ENCODE measurements around the gene RAB37.
A peak's percentile ranks its signal among the peaks of the same experiment; 100 is the strongest.

RAB37 gene

DNA sequence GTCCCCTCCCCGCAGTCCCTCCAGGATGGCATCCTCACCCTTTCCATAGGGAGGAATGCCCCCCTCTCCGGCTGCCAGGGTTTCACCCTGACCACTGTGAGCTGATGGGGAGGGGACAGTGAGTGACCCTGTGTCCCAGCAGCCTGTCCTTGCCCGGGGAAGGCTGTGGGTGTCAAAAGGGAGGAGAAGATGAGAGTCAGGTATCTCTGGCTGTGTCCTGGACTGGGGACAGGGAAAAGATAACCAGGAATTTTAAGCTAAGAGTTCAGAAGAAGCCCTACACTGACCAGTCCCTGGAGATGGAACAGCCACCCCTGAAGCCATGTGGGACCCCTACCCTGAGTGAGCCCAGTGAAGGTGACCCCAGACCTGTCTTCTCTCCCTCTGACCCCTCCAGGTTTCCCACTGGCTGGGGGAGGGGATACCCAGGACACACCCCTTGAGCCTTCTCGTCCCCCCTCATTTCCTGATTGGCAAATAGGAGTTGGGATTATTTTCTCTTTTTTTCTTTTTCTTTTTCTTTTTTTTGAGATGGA lies 27.8 kb downstream of the RAB37 start:
- no peak for DNase-seq

GRCh38 chr17:74766413-74766812 lies 29.4 kb downstream of the RAB37 start:
- no peak for DNase-seq

DNA sequence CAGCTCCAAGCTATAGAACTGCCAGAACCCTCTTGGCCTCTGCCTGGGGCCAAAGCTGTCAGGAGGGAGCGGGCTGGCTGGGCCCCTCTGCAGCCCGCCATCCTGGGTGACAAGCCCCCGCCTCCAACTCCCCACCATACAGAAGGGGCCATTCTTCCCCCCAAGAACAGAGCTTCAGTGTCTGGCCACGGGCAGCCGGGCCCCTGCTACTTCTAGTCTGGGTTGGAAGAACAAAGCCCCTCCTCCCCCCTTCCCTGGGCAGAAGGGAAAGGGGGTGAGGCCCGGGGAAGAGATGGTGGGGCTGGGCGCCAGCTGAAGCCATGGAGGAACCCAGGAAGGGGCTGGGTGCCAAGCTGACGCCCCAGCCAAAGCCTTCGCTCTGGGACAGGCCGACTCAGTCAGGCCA lies 30.1 kb downstream of the RAB37 start:
- DNase-seq, result no peak

DNA sequence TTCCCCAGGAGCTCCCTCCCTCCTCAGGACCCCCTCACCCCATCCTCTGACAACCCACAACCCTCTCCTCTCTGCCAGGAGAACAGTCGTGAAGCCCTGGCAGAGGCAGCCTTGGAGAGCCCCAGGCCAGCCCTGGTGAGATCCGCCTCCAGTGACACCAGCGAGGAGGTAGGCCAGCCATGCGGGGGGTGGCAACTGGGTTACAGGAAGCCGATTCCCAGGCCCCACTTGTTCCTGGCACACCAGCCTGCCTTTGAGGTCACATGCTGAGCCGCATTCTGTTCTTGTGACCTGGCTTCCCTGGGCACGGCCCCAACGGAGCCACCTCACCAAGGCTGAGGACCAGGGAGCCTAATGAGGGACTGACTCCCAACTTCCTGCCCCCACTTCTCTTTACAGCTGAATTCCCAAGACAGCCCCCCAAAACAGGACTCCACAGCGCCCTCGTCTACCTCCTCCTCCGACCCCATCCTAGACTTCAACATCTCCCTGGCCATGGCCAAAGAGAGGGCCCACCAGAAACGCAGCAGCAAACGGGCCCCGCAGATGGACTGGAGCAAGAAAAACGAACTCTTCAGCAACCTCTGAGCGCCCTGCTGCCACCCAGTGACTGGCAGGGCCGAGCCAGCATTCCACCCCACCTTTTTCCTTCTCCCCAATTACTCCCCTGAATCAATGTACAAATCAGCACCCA lies 31.2 kb downstream of the RAB37 start:
- DNase-seq, result no peak

DNA sequence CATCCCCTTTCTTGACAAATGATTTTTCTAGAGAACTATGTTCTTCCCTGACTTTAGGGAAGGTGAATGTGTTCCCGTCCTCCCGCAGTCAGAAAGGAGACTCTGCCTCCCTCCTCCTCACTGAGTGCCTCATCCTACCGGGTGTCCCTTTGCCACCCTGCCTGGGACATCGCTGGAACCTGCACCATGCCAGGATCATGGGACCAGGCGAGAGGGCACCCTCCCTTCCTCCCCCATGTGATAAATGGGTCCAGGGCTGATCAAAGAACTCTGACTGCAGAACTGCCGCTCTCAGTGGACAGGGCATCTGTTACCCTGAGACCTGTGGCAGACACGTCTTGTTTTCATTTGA lies 31.7 kb downstream of the RAB37 start:
- DNase-seq, result no peak

DNA sequence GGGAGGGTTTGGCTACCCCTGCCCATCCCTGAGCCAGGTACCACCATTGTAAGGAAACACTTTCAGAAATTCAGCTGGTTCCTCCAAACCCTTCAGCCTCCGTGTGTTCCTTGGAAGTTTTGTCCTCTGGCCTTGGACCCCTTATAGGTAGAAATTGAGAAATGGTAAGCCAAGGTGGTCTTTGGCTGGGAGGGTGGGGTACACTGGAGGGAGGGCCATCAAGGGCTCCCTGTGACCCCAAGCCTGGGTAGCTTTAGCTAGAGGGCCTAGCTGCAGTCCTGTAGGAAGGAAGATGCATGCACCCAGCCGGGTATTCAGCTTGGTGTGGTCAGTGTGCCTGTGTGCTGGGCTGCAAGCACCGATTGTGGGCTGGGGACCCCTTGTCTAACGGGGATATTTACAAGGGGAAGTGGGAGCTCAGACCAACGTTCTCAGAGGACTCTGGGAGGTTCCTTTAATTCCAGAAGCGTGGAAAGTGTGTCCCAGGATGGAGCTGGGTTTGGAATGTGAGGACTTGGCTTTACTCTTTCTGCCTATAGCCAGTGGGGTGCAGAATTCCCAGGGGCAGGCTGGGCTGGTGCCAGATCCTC lies 32.3 kb downstream of the RAB37 start:
- no peak for DNase-seq

GRCh38 chr17:74769856-74770497 lies 32.9 kb downstream of the RAB37 start:
- no peak for DNase-seq

- no peak for DNase-seq
Observed at GRCh38 chr17:74770498-74771318, 33.7 kb downstream of the RAB37 start.

DNA sequence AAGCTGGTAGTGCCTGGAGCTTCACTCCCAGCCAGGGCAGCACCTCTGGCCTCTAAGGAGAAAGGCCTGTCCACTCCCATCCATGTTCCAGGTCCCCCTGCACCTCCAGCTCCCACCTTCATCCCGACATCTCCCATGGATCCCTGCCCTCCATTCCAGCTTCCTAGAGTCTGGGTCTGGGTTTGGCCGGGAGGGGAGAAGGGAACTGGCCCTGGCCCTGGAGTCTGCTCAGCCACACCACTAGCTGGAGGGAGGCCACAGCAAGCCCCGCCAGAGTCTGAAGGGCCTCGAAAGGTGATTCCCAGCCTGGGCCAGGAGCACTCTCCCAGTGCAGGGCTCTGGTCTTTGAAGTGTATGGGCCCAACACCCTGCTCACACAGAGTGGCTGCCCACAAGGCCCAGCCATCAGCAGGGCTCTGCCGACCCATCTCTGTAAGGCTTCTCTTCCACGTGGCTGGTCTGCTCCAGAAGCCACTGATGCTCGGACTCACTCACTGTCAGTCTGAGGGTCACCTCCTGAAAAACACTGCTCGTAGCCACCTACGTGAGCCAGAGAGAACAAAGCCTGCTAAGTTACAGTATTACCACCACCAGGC lies 34.4 kb downstream of the RAB37 start:
- DNase-seq, result no peak

- DNase-seq, result no peak
Observed at GRCh38 chr17:74772053-74772452, 35.0 kb downstream of the RAB37 start.

DNA sequence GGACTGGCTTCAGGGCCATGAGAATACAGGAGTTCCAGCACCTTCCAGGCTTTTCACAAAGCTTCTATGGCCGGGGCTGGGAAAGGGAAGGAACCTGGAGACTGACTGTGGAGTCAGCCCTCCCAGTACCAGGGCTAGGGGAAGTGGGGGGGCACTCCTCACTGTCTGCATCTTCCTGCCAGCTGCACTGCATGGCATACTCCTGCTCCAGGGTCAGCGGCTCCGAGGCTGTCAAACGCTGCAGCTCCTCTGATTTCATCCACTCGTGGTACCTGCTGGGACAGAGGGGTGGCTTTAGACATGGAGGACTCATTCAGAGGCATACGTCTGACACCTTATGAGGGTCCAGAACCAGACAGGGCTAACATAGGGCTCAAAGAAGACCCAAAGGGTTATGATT lies 36.4 kb downstream of the RAB37 start:
- DNase-seq, result no peak

- DNase-seq, result no peak
Observed at GRCh38 chr17:74773871-74774286, 36.8 kb downstream of the RAB37 start.

GRCh38 chr17:74775409-74776043 lies 38.5 kb downstream of the RAB37 start:
- no peak for DNase-seq

DNA sequence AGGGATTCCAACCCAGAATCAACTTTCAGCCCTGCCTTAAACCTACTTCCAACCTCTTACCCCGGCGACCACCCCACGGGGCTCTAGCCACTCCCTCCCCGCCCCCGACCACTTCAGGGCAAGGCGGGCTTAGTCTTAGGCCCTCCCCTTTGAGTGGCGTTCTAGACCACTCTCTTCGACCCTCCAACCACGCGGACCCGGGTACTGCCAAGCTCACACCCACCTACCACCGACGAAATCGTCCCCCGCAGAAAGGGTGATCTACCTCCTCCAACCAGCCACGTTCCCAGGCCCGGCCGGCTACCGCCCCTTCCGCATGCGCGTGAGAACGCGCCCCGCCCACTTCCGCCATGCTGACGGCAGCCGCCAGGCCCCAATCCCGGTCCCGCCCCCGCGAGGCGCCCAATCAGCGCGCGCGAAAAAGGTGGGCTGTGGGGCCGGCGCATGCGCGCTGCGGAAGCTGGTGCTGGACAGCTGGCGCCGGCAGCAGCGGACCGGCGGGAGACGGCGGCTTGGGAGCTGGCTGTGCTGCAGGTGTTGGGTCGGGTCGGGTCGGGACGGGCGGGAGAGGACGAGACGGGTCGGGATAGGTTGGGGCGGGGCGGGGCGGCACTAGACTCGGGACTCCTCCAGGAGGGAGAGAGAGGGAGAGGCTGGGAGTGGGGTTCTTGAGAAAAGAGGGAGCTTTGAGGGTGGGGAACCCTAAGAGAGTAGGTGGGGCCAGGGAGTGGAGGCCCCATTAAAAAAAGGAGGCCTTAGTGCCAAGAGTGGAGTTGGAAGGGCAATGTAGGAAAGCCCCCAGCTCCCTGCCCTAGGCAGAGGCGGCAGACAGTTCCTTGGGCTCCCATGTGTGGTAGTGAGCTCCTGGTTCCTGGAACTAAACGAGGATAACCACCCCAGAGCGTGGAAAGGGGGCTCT lies 39.2 kb downstream of the RAB37 start, which contains the start of gene NAT9:
Gene NAT9 (minus strand): TSS at position 302 of the 919 bp plus-strand sequence. CDS start 647 bp downstream, outside the sequence.
- DNase-seq, result peak; percentile 98

- no peak for DNase-seq
Observed at GRCh38 chr17:74776990-74777389, 39.9 kb downstream of the RAB37 start.

- no peak for DNase-seq
Observed at GRCh38 chr17:74777901-74778515, 41.0 kb downstream of the RAB37 start.

DNA sequence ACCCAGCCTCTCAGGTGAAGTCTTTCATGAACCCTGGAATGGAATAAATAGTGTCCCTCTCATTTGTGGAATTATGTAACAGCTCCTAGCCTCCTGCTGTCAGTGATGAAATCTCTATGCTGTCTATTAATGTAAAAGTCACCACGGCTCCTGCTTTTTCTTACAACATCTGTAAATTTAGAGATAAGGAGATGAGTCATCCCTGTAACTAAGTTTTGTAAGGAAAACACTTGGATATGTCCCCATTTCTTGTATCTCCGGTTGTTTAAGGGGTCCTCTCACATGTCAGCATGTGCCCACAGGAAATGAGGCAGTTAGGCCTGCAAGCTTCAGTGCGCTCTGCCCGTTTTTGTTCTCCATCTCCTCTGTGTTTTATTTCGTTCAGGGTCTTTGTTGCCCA lies 41.9 kb downstream of the RAB37 start:
- no peak for DNase-seq

GRCh38 chr17:74779501-74779900 lies 42.4 kb downstream of the RAB37 start:
- DNase-seq, result no peak

GRCh38 chr17:74779948-74780400 lies 42.9 kb downstream of the RAB37 start:
- DNase-seq, result peak; percentile 78

DNA sequence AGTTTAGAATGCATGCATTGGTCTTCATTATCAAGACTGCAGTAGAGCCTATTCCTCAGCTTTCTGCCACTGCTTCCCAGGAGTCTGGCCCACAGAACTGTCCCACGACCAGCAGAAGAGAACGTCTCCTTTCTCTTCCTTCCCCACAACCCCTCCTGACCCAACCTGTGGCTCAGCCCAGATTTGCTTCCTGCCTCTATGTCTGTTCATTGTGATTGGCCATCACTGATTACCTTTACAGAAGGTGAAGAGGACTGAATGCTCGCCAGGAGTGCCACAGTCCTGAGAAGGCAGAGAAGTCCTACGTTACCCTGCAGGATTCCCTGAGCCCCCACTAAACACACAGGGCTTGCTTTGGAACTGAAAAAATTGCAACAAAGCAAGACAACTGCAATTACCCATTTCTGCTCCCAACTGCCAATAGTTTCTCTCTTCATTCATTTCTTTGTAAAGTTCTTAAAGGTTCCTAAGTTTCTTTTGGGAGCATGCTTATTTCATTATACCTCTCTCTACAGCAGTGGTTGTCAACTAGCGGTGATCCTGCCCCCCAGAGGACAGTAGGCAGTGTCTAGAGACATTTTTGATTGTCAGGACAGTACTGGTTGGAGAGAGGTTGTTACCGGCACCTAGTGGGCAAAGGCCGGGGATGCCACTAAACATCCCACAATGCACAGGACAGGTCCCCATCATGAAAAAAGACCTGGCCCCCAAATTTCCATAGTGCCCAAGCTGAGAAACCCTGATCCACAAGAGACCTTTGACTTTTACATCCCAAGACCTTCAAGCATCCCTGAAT lies 43.6 kb downstream of the RAB37 start:
- no peak for DNase-seq
